Activated CD4-positive, alpha-beta T cell treated with anti-CD3 and anti-CD28 coated beads, Interleukin-2, amount 10 ng/mL, durations not matched to agents 7 days and 5 days (primary cell): ENCODE data around the gene OLFM3. TPM values are rescaled to one million over a fixed set of nuclear protein-coding genes. Genes with fewer than 3 reads are reported as not detected.

Experiments
- CTCF ChIA-PET: fragments of 350-600 bp; sonication (Branson Sonifier 250); formaldehyde crosslinking; loops from one replicate; lab custom pipeline; 2021; ENCODE audit warnings: antibody characterized with exemption; lab: Charles Lee
- POLR2A ChIA-PET: fragments of 350-600 bp; sonication (Branson Sonifier 250); formaldehyde crosslinking; loops from one replicate; lab custom pipeline; 2021; ENCODE audit warnings: antibody characterized with exemption; lab: Charles Lee
- DNase-seq: peaks from one replicate; pipeline ENCODE4 v3.0.0-alpha.2; 2020
- H3K27ac Mint-ChIP-seq: one replicate; pipeline ENCODE4 v1.8.0; 2021; ENCODE audit warnings: mild to moderate bottlenecking, moderate library complexity, mixed read lengths
- H3K27me3 Mint-ChIP-seq: one replicate; pipeline ENCODE4 v1.8.0; 2021; ENCODE audit warnings: mixed read lengths
- H3K36me3 Mint-ChIP-seq: one replicate; pipeline ENCODE4 v1.8.0; 2021; ENCODE audit warnings: low read depth, mixed read lengths
- H3K4me1 Mint-ChIP-seq: one replicate; pipeline ENCODE4 v1.8.0; 2021; ENCODE audit warnings: mixed read lengths
- H3K4me3 Mint-ChIP-seq: one replicate; pipeline ENCODE4 v1.8.0; 2021; ENCODE audit warnings: mild to moderate bottlenecking, moderate library complexity, mixed read lengths
- H3K9me3 Mint-ChIP-seq: one replicate; pipeline ENCODE4 v1.8.0; 2021; ENCODE audit warnings: mixed read lengths
- total RNA-seq, 2 experiments: library from RNA; stranded (reverse); gene quantifications; one replicate each; pipeline ENCODE4 v1.2.3, GENCODE V29; 2021

Gene OLFM3
- total RNA-seq = not detected

- POLR2A ChIA-PET = no interaction called here
- CTCF ChIA-PET = interaction anchor here (1.3 to 1.5 kb wide), 2 partner anchors 11 to 30 kb away, joined by 3 to 4 read pairs; no protein-coding TSS in a partner anchor
- DNase-seq = no peak
- Mint-ChIP-seq H3K27me3 (peaks cover 15% of the 10 kb centered on the region), H3K4me3 (no peak within 1 kb of the TSS), H3K36me3 (no peaks in the 10 kb centered on the region), H3K4me1 (no peaks in the 10 kb centered on the region), H3K9me3 (no peaks in the 10 kb centered on the region), H3K27ac (no peak within 1 kb of the TSS)
These were observed at the start of gene OLFM3 for GRCh38 chr1:101996825-101997465. OLFM3 (minus strand) TSS chr1:101996926.

- POLR2A ChIA-PET = no interaction called here
- Mint-ChIP-seq H3K4me1 (no peaks in the 10 kb centered on the region), H3K27me3 (no peaks in the 10 kb centered on the region), H3K27ac (no peak overlapping the region), H3K36me3 (no peaks in the 10 kb centered on the region), H3K9me3 (no peaks in the 10 kb centered on the region), H3K4me3 (no peak overlapping the region)
- no peak for DNase-seq
- CTCF ChIA-PET = no interaction called here
These were observed 49.0 kb upstream of the OLFM3 start for GRCh38 chr1:102045752-102046151.

GRCh38 chr1:102032534-102032933 is 35.8 kb upstream of the OLFM3 start:
- ChIA-PET POLR2A (no interaction called here), CTCF (no interaction called here)
- no peaks in the 10 kb centered on the region for H3K36me3 Mint-ChIP-seq
- no peaks in the 10 kb centered on the region for H3K27me3 Mint-ChIP-seq
- no peak overlapping the region for H3K27ac Mint-ChIP-seq
- H3K9me3 Mint-ChIP-seq = no peaks in the 10 kb centered on the region
- H3K4me3 Mint-ChIP-seq = no peak overlapping the region
- no peak for DNase-seq
- H3K4me1 Mint-ChIP-seq = no peaks in the 10 kb centered on the region

GRCh38 chr1:102019530-102019929 is 22.8 kb upstream of the OLFM3 start:
- CTCF ChIA-PET = no interaction called here
- Mint-ChIP-seq H3K4me1 (no peaks in the 10 kb centered on the region), H3K27ac (no peak overlapping the region), H3K27me3 (no peaks in the 10 kb centered on the region), H3K4me3 (no peak overlapping the region), H3K36me3 (no peaks in the 10 kb centered on the region), H3K9me3 (no peaks in the 10 kb centered on the region)
- POLR2A ChIA-PET = no interaction called here
- no peak for DNase-seq

GRCh38 chr1:102015728-102016127 is 19.0 kb upstream of the OLFM3 start:
- no peaks in the 10 kb centered on the region for H3K9me3 Mint-ChIP-seq
- ChIA-PET CTCF (no interaction called here), POLR2A (interaction anchor here (0.5 kb wide), 1 partner anchor 110 kb away, joined by 5 read pairs; no protein-coding TSS in a partner anchor)
- H3K27ac Mint-ChIP-seq = no peak overlapping the region
- no peaks in the 10 kb centered on the region for H3K36me3 Mint-ChIP-seq
- H3K4me3 Mint-ChIP-seq = no peak overlapping the region
- no peak for DNase-seq
- H3K4me1 Mint-ChIP-seq = no peaks in the 10 kb centered on the region
- H3K27me3 Mint-ChIP-seq = no peaks in the 10 kb centered on the region

- H3K9me3 Mint-ChIP-seq = no peaks in the 10 kb centered on the region
- H3K36me3 Mint-ChIP-seq = no peaks in the 10 kb centered on the region
- peaks cover 2% of the 10 kb centered on the region for H3K27me3 Mint-ChIP-seq
- DNase-seq = no peak
- no peak overlapping the region for H3K4me3 Mint-ChIP-seq
- POLR2A ChIA-PET = no interaction called here
- no peaks in the 10 kb centered on the region for H3K4me1 Mint-ChIP-seq
- H3K27ac Mint-ChIP-seq = no peak overlapping the region
- CTCF ChIA-PET = no interaction called here
These were observed 5.3 kb upstream of the OLFM3 start for GRCh38 chr1:102002057-102002456.

- Mint-ChIP-seq H3K27me3 (peaks cover 15% of the 10 kb centered on the region), H3K4me1 (no peaks in the 10 kb centered on the region), H3K27ac (no peak overlapping the region), H3K9me3 (no peaks in the 10 kb centered on the region), H3K36me3 (no peaks in the 10 kb centered on the region), H3K4me3 (no peak overlapping the region)
- CTCF ChIA-PET = interaction anchor here (0.7 to 1.5 kb wide), 3 partner anchors 11 to 93 kb away, joined by 3 to 4 read pairs (median 3); no protein-coding TSS in a partner anchor
- POLR2A ChIA-PET = no interaction called here
- no peak for DNase-seq
These were observed 561 bp downstream of the OLFM3 start for GRCh38 chr1:101995984-101996745.

- DNase-seq = no peak
- Mint-ChIP-seq H3K9me3 (no peaks in the 10 kb centered on the region), H3K36me3 (no peaks in the 10 kb centered on the region), H3K4me1 (no peaks in the 10 kb centered on the region), H3K4me3 (no peak overlapping the region), H3K27ac (no peak overlapping the region), H3K27me3 (peaks cover 15% of the 10 kb centered on the region)
- ChIA-PET POLR2A (no interaction called here), CTCF (no interaction called here)
These were observed 3.0 kb downstream of the OLFM3 start for GRCh38 chr1:101993710-101994109.

- Mint-ChIP-seq H3K4me1 (no peaks in the 10 kb centered on the region), H3K4me3 (no peak overlapping the region), H3K36me3 (no peaks in the 10 kb centered on the region), H3K9me3 (no peaks in the 10 kb centered on the region), H3K27ac (no peak overlapping the region), H3K27me3 (peaks cover 15% of the 10 kb centered on the region)
- POLR2A ChIA-PET = no interaction called here
- CTCF ChIA-PET = no interaction called here
- no peak for DNase-seq
These were observed 3.7 kb downstream of the OLFM3 start for GRCh38 chr1:101992821-101993575.

- CTCF ChIA-PET = no interaction called here
- POLR2A ChIA-PET = no interaction called here
- Mint-ChIP-seq H3K4me1 (no peaks in the 10 kb centered on the region), H3K4me3 (no peak overlapping the region), H3K9me3 (no peaks in the 10 kb centered on the region), H3K27ac (no peak overlapping the region), H3K27me3 (no peaks in the 10 kb centered on the region), H3K36me3 (no peaks in the 10 kb centered on the region)
- DNase-seq = no peak
These were observed 15.8 kb downstream of the OLFM3 start for GRCh38 chr1:101980974-101981373.

- Mint-ChIP-seq H3K27me3 (no peaks in the 10 kb centered on the region), H3K36me3 (no peaks in the 10 kb centered on the region), H3K4me3 (no peak overlapping the region), H3K4me1 (no peaks in the 10 kb centered on the region), H3K9me3 (no peaks in the 10 kb centered on the region), H3K27ac (no peak overlapping the region)
- CTCF ChIA-PET = no interaction called here
- POLR2A ChIA-PET = no interaction called here
- DNase-seq = no peak
These were observed 19.5 kb downstream of the OLFM3 start for GRCh38 chr1:101977266-101977665.

GRCh38 chr1:101976161-101976560 is 20.6 kb downstream of the OLFM3 start:
- Mint-ChIP-seq H3K36me3 (no peaks in the 10 kb centered on the region), H3K27ac (no peak overlapping the region), H3K4me1 (no peaks in the 10 kb centered on the region), H3K27me3 (no peaks in the 10 kb centered on the region), H3K4me3 (no peak overlapping the region), H3K9me3 (no peaks in the 10 kb centered on the region)
- no peak for DNase-seq
- ChIA-PET POLR2A (no interaction called here), CTCF (interaction anchor here (1.4 kb wide), 1 partner anchor 14 kb away, joined by 3 read pairs; no protein-coding TSS in a partner anchor)

GRCh38 chr1:101975371-101975770 is 21.4 kb downstream of the OLFM3 start:
- Mint-ChIP-seq H3K27ac (no peak overlapping the region), H3K4me1 (no peaks in the 10 kb centered on the region), H3K9me3 (no peaks in the 10 kb centered on the region), H3K36me3 (no peaks in the 10 kb centered on the region), H3K4me3 (no peak overlapping the region), H3K27me3 (no peaks in the 10 kb centered on the region)
- POLR2A ChIA-PET = no interaction called here
- CTCF ChIA-PET = interaction anchor here (1.4 kb wide), 1 partner anchor 13 kb away, joined by 3 read pairs; no protein-coding TSS in a partner anchor
- DNase-seq = no peak
